ENCODE measurements around the gene GORASP1. TPM values are rescaled to one million over a fixed set of nuclear protein-coding genes. Genes with fewer than 3 reads are reported as not detected.

GORASP1 gene
- polyA plus RNA-seq (ENCODE audit: insufficient read length in 4 of 4) = 10 to 100 TPM; 53.9 to 81.0 (median 67.8) TPM

DNA sequence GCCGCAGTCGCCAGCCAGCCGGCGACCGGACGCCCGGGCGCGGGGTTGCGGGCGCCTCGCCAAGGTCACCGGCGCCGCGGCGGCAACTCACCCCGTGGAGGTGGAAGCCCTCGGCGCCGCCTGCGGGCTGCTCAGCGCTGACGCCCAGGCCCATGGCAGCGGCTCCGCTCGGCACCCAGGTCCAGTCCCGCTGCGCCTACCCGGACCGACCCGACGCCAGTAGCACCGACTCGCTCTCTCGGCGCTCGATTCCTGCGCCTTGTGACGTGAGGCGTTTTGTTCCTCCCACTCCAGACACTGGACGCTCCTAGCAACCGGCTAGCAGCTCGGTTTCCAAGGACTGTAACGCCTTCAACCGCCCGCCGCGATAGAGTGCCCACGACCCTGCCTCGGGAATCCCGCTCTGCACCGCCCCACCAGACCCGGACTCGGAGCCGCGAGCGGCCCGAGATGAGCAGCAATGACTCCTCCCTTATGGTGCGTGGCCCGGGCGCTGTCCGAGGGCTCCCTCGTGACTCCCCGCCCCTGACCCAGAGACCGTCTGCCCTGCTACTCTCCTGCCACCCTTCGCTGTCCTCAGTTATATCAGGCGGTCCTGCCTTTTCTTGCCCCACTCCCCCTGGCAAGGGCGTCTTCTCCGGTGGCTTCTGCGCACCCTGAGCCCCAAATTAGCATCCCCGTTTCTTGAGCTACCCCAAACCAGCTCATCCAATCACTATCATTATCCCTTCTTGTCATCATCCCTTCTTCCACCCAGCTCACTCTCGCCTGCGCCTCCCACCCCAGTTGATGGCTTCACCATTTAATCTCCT is at the start of gene GORASP1, which contains the start of gene TTC21A:
Gene GORASP1, minus strand, starts transcription at position 240 of the 812 bp plus-strand sequence. Its CDS starts 86 bp downstream, at position 154.
Gene TTC21A, plus strand, starts transcription at position 293 of the 812 bp plus-strand sequence. Its CDS starts 158 bp downstream, at position 451.
- peak; percentile 75 to 90 (median 84) for DNase-seq (ENCODE audit: low read depth in 4 of 4, low spot score in 2 of 4)

DNA sequence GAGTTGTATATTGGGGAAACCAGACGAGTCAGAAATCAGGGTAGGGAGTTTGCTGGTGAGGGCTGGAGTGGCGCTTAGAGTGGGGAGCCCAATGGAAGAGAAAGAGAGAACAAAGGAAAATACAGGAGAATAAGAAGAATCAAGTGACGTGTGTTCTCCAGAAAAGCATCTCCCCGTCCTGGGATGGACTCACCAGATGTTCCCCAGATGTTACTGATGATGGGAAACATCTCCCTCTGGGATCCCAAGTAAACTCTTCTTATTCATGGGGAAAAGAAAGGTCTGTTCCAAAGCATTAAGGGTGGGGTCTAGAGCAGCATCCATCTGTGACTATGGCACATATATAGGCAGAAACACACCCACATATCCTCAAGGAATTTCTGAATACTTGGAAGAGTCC is 49.0 kb upstream of the GORASP1 start:
- no peak for DNase-seq (ENCODE audit: low read depth in 4 of 4, low spot score in 2 of 4)

DNA sequence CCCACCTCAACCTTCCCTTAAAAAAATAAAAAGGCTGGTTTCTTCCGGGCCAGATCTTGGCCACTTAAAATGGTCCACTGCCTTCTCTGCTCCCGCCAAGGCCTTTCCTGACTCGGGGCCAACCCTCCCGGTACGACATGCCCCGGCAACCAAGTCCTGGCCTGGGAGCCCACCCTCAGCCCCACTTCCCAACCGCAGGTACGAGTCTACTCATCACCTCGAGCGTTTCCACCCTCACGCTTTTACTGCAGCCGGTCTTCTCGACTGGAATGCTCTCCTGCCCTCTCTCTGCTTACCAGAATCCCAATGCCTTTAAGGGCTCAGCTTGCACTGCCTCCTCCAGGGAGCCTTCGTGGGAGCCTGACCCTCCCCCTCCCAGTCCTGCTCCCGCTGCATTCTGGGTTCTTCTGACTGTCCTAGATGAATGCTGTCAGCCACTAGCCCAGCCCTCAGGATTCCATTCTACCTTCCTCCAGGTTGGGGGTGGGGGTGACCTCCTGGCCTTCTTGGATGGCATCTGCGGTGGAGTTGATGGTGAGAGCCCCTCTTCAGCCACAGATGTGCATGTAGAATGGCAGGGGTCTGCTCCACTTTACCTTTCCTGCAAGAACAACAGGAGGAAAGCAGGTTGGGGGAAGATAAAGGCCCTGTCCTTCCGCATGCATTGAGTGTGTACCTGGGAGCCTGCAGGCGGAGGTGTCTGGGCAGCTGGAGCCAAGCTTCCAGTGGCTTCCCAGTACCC is 47.0 kb upstream of the GORASP1 start:
- DNase-seq (ENCODE audit: low read depth in 4 of 4, low spot score in 2 of 4) = no peak

DNA sequence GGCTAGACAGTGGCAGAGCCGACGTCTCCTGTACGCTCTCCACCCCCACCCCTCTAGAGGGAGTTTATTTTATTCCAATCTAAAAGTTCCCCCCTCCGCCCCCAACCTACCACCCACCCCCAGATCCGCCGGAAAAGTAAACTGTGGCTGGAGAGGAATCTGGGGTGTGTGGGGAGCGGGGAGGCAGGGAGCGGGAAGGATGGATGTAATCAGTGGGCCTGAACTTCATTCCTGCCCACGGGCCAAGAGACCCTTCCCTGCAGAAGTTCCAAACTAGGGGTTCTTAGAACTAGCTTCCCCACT is 46.5 kb upstream of the GORASP1 start:
- DNase-seq (ENCODE audit: low read depth in 4 of 4, low spot score in 2 of 4) = no peak

DNA sequence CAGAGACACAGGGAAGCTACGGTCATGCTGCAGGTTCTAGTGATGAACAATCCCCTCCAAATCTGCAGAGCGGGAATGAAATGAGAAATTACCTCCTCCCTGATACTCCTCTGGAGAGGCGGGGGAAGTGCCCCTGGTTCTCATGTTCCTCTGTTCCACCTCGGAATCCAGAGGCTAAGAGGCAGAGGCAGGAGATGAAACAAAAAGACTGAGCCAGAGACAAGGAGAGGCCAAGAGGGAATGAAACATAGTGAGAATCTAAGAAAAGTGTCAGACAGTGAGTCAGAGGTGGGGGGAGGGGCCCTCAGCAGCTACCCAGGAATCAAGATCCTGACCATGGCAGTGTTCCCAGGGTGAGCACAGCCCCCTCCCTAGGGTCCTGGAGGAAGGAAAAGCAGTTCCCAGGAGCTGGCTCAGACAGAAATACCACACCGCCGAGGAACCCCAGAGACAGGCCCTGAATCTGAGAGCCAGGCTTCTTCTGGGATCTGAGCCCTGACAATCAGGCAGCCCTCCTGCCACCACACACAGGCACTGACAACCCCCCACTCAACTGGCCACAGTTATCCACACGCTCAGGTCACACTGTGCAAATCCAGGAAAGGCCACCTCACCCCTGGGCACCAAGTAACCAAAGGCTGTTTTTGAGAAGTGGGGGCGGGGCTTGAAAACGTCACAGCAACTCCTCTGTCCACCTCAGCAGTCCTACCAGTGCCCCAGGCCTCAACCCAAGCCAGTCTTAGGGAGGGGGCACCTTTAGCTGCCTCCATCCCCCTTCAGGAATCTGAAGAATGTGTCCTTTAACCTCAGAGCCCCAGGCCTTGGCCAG is 43.6 kb upstream of the GORASP1 start:
- DNase-seq (ENCODE audit: low read depth in 4 of 4, low spot score in 2 of 4) = peak in 1 of 4 donors; percentile 37

DNA sequence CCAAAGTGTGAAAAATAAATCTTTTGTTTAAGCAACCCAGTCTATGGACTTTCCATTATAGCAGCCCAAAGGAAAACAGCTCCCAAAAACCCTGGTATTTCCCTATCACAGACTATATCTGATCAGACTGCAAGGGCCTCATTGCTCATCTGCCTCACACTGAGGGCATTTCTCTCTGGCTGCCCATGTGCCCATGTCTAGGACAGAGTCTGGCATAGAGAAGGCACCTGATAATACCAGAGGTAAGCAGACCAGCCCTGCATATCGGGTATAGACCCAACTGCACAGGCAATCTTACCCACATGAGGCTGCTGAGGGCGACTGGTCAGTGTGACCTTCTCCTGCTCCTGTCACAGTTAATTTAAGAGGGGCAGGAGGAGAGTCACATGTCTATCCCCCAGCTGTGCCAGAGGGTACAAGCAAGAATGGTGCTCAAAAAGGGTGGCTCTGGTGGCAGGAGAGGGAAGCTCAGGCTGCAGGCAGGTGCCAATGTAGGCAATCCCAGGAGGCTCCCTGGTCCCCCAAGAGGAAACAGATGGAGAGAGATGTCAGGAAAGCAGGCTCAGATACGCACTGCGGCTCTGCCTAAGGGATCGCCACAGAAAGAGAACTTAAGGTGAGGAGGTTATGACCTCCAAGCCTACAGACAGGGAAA is 42.8 kb upstream of the GORASP1 start:
- DNase-seq (ENCODE audit: low read depth in 4 of 4, low spot score in 2 of 4) = no peak

DNA sequence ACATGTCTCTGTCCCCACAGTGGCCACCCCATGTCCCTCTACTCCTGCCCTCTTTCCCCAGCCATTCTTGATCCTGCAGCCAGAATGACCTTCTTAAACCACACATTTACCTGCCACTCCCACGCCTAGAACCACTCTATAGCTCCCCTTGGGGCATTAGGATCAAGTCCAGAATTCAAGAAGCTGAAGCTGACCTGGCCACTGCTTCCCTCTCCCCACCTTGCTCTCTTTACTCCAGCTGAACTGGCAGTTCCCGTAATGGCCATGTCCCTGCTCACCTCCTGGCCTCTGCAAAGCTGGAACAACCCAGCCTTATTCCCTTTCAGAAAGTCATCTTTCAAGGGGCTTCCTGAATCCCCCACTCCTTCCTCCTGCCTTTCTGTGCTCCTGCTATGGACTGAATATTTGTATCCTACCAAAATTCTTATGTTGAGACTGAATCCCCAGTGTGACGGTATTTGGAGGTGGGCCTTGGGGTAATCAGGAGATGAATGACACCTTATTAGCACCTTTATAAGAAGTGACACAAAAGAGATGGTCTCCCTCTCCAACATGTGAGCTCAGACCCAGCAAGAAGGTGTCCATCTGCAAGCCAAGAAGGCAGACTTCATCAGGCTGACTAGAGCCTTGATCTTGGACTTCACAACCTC is 42.2 kb upstream of the GORASP1 start:
- no peak for DNase-seq (ENCODE audit: low read depth in 4 of 4, low spot score in 2 of 4)

DNA sequence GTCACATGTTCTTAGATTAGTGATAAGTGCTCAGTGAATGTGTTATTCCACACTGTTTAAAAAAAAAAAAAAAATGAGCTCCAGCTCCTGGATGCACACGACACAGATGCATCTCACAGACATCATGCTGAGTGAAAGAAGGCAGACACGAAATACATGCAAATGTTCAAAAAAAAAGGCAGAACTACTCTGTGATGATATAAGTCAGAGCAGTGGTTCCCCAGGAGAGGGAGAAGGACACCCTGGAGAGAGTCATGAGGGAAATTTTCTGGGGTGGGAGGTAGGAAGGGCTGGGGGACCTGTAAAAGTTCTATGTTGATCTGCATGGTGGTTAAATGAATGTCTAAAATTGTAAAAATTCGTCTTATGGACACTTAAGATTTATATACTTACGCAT is 41.6 kb upstream of the GORASP1 start:
- DNase-seq (ENCODE audit: low read depth in 4 of 4, low spot score in 2 of 4) = no peak

DNA sequence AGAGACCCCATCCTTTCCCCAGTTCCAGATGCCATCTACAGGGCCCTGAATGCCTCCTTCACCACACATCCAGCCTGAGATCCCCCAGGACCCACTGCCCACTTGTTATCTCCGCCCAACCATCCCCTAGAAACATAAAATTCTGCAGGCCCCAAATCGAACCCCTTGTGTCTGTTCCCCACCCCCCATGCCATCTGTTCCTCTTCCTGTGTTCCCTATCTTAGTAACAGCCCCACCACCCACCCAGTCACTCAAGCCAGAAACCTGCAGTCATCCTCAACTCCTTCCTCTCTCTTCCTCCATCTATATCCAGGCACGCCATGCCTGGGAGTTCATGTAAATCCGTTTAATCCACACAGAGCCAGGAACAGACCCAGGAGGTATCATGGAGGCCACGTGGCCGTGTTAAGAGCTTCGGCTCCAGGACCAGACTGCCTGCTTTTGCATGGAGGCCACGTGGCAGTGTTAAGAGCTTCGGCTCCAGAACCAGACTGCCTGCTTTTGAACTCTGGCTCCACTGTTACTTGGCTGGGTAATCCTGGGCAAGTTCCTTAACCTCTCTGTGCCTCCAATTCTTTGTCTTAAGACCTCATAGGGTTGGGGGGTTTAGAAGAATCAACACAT is 41.1 kb upstream of the GORASP1 start:
- no peak for DNase-seq (ENCODE audit: low read depth in 4 of 4, low spot score in 2 of 4)

DNA sequence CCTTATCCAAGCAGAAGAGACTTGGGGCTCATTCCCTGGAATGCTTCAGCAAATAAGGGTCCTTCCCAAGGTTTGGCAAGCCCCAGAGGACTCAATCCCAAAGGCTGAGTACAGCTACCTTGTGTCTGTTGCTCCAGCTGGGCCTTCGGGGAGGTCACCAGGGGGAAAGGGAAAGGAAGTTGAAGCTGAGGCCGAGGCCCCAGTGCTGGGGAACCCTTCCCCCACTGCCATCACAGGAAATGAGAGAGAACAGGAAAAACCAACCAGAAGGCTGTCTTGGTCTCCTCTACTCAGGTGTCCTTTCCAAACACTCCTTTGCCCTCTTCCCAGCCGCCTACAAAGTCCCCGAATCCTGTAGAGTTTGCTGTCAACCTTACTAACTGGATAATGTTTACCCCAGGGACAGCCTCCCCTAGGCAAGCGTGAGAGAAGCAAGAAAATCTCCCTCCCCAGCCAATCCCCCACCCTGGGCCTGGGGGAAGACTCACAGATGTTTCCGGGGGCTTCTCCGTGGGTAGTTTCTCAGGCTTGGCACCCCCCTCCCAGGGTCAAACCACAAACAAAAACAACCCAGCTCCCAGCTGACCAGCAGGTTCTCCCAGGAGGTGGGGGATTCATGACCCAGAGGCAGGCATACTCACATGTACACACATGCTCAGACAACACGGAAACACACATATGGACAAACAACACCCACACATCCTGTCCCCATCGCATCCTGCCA is 40.4 kb upstream of the GORASP1 start:
- peak in 1 of 4 donors; percentile 48 for DNase-seq (ENCODE audit: low read depth in 4 of 4, low spot score in 2 of 4)

DNA sequence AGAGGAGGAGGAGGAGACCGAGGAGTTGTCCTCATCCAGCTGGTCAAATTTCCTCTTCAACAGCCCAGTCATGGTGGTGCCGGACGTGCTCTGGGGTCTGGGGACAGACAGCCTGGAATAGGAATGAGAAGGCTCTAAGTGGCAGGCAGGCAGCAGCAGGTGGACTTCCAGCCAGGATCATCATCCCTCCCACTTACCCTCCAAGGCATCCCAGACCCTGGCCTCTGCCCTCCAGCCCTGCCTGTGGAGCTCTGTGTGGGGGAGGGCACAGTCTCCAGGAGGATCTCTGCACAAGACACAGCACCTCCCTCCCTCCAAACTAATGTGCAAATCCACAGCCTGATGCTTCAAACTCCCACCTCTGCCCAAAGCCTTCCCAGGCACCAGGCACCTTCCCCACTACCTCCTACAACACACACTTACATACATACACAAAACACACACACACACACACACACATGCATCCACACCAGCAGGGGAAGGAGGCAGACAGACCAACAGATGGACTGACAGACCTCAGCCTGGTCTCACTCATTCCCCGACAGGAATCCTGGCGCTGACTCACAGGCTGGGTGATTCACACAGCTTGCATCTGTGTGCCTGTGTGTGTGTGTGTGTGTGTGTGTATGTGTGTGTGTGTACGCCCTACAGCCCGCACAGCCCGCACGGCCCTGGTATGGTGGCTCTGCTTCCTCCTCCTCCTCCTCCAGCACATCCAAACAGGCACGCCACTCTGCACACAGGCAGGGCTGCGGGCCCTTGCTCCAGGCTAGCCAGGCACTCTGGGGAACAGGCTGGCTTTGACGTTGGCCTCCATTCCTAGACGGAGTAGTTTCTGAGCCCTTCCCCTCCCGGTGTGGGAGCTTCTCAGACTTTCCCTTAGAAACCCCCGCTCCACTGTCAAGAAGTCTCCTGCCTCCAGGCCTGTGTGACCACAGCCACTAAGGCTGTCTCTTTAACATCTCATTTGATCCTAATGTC is 39.5 kb upstream of the GORASP1 start:
- DNase-seq (ENCODE audit: low read depth in 4 of 4, low spot score in 2 of 4) = no peak

DNA sequence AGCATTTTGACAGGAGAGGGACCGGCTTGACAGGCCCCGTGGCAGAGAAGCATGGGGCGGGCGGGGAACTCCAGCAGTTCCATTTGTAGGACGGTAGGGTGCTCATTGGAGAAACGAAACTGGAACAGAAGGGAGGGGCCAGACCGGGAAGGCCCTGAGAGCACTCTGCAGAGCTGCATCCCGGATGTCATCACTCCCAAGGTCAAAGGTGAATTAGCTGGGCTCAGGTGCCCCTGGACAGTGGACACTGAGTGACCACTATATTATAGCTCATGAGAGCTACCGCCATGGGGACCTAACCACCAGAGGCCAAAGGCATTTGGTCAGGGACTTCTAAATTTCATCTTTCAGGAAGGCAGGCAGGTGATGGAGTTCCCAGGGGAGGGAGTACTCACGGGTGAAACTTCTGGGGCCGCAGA is 38.7 kb upstream of the GORASP1 start:
- no peak for DNase-seq (ENCODE audit: low read depth in 4 of 4, low spot score in 2 of 4)

DNA sequence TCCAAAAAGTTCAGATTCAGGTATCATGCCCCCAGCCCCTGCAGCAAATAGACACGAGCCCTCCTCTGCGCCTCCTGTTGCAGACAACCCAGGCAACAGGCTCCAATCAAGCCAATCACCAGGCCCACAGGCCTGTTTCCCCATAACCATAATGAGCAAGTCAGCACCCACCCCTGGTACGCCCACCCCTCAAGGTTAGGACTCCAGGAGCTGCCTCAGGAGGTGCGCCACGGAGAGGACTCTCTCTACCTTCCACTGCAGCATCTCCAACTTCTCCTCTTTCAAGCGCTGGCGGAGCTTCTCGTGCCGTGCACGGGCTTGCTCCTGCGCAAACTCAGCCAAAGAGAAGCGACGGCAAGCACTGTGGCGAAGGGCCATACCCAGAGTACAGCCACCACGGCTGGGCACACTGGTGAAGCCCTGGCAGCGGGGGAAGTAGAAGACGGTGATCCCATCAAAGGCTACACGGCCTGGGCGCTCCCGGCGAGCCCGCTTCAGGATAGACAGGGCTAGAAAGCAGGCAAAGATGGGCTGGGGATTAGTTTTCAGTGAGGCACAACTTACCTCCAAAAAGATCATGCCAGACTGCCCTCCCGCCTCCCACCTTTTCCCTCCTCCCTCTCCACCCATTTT is 37.4 kb upstream of the GORASP1 start:
- DNase-seq (ENCODE audit: low read depth in 4 of 4, low spot score in 2 of 4) = no peak

DNA sequence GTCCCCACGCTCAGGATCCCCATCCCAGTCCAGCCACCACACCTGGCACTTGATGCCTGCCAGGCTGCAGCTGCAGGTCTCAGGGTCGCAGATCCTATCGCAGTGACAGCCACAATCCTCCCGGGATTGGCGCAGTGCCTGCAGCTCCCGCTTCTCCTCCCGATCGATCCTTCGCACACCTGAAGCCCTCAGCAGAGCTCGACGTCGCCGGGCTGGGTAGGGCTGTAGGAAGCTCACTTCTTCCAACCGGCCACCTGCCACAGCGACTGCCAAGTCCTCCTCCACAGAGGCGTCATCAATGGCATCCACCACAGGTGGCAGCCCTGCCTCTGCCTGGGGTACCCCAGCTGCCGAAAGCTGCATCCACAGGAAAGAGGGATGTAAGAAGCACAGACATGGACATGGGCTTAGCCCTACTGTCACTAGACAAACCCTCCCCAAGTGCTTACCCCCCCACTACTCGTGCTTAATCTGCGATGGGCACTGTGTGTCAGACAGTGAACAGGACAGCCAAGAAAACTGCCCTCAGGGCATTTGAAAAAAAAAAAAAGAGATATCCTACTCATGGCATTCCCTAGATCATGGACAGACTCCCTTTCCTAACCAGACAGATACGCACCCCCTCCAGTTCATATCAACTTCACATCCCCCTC is 36.8 kb upstream of the GORASP1 start:
- no peak for DNase-seq (ENCODE audit: low read depth in 4 of 4, low spot score in 2 of 4)

DNA sequence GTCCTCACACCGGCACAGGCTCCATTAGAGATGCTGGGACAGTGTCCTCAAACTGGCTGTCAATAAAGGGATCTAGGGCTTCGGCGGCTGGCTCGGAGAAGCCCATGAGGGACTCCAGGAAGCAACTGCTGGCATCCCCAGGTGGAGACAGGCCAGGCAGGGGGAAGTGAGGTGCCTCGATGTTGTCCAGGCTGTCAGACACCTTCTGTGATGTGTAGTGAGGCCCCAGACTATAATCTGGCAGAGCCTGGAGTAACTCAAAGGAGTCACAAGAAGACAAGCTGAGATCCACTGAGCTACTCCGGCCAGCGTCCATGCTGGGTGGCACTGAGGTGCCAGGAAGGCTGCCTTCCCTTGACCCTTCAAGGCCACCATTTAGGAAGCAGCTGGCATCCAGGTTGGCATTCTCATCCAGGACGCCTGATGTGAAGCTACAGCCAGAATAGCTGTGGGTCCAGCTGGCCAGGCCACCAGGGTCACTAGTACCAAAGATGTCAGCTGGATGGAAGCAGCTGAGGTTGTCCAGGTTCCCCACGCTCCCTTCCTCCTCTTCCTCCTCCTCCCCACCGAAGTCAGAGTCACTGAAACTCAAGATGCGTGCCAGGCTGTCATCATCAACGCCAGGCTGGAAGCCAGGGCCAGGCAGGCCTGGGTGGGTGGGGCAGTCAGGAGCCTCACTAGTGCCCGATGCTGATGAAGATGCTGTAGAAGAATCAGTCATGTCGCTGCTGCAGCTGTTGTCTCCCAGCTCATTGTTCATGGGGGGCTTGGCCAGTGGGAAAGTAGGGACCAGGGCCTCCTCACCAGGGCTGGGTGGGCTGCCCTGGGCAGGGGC is 35.8 kb upstream of the GORASP1 start:
- no peak for DNase-seq (ENCODE audit: low read depth in 4 of 4, low spot score in 2 of 4)

DNA sequence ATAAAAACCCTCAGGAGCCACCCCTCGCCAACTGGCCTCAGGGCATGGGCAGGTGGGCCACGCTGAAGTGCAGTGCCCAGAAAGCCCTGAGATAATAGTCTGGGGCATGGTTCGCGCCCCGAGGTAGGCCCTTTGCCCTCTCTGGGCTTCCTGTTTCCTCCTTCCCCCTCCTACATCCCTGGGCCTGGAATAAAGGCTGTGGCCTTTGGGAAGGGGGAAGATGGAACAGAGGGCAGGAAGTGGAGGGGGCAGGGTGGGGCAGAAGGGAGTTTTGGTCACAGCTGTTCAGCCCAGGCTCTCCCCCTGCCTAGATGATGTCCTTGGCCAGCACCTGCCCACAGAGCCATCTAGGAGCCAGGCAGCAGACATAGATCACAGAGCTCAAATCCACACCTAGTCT is 34.6 kb upstream of the GORASP1 start:
- DNase-seq (ENCODE audit: low read depth in 4 of 4, low spot score in 2 of 4) = no peak
